ENCODE results near the gene SPEG.

GRCh38 chr2:219435701-219436100, 1.1 kb downstream of the SPEG start:
- TF ChIP-seq CTCF (IDR thresholded peaks at IDR 0.05; ENCODE audit: extremely low read depth in 1 of 2, insufficient read depth in 1 of 2, low read depth in 1 of 2, low read length in 2 of 2), result no peak
- no peak for TF ChIP-seq POLR2A (IDR thresholded peaks at IDR 0.05; ENCODE audit: low read depth, low read length)
- TF ChIP-seq POLR2AphosphoS5 (IDR thresholded peaks at IDR 0.05; ENCODE audit: insufficient read depth, low read depth, low read length), result no peak
- TF ChIP-seq JUN (IDR thresholded peaks at IDR 0.05; ENCODE audit: borderline replicate concordance, insufficient read depth, insufficient read length, low read depth), result no peak
- TF ChIP-seq FOS (IDR thresholded peaks at IDR 0.05; ENCODE audit: borderline replicate concordance, insufficient read depth, low read length), result no peak
- no peak for TF ChIP-seq EZH2 (IDR thresholded peaks at IDR 0.05; ENCODE audit: borderline replicate concordance, low read depth, low read length, severe bottlenecking)
